ENCODE data around the gene SEMA3C.

GRCh38 chr7:80720146-80720545 lies 198.7 kb downstream of the SEMA3C start:
- TF ChIP-seq CTCF (IDR thresholded peaks at IDR 0.05; ENCODE audit: insufficient read depth, low read depth, low read length): no peak
- TF ChIP-seq EZH2 (IDR thresholded peaks at IDR 0.05; ENCODE audit: insufficient read depth, low read length): no peak
